DND-41 (cell line): Measurements from ENCODE around the gene ZNF684.

Experiments used
- CTCF ChIP-seq: IDR thresholded peaks from 2 replicates; pipeline ENCODE4 v1.5.1; 2012; ENCODE audit warnings: borderline replicate concordance, low read length, moderate library complexity, mild to moderate bottlenecking; ENCODE audit not compliant: poor library complexity, severe bottlenecking; ENCODE audit errors: extremely low read depth
- EZH2 ChIP-seq: IDR thresholded peaks from 3 replicates; pipeline ENCODE4 v1.6.1; 2012; ENCODE audit warnings: borderline replicate concordance, low read depth, mild to moderate bottlenecking, moderate library complexity, low read length, inconsistent platforms; ENCODE audit not compliant: severe bottlenecking

DNA sequence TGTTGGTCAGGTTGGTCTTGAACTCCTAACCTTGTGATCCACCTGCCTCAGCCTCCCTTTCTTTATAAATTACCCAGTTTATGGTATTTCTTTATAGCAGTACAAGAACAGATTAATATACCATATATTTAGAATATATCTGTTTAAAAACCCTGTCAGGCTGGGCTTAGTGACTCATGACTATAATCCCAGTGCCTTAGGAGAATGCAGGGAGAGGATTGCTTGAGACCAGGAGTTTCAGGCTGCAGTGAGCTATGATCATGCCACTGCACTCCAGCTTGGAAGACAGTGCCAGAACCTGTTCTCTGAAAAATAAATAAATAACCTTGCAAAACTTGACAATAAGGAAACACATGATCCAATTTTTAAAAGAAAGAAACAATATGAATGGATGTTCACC, 43.9 kb downstream of the ZNF684 start:
- TF ChIP-seq EZH2 = no peak
- TF ChIP-seq CTCF = no peak
